ENCODE data around the gene CEP55. TPM values are rescaled to one million over a fixed set of nuclear protein-coding genes. Genes with fewer than 3 reads are reported as not detected.

CEP55 gene
- total and polyA plus RNA-seq, 9 of the 15 experiments (the other 6 are each of a cell fraction or from before 2014, with no cell fraction given): 4.4 to 32.5 (median 18.1) TPM

GRCh38 chr10:93554760-93555432 is 58.5 kb downstream of the CEP55 start (continued):
- TF ChIP-seq CTCF (IDR thresholded peaks at IDR 0.05 in 2 of 3, conservative IDR thresholded peaks at IDR 0.05 in 1 of 3; ENCODE audit: insufficient read depth in 2 of 3, low read depth in 1 of 3, low read length in 3 of 3) (peak; percentile 61 to 81 (median 63)), GMEB1 (CRISPR knock-in tag; IDR thresholded peaks at IDR 0.05) (no peak), USF1 (CRISPR knock-in tag; IDR thresholded peaks at IDR 0.05) (no peak), EWSR1 (IDR thresholded peaks at IDR 0.05; ENCODE audit: borderline replicate concordance, low read depth, partially characterized antibody) (no peak), RBFOX2 (IDR thresholded peaks at IDR 0.05; ENCODE audit: low read depth, low read length) (0 out of 2 replicates have a peak, but pooled peaks have one; percentile 19), REST (IDR thresholded peaks at IDR 0.05; ENCODE audit: borderline replicate concordance) (peak; percentile 46), REST (CRISPR knock-in tag; IDR thresholded peaks at IDR 0.05; ENCODE audit: low read depth) (no peak), NFE2 (IDR thresholded peaks at IDR 0.05; ENCODE audit: low read depth) (peak; percentile 26; the same call in 1 of the 2 replicates)

All from K562 (cell line).